ENCODE results near the gene SYNCRIP. TPM values are rescaled to one million over a fixed set of nuclear protein-coding genes. Genes with fewer than 3 reads are reported as not detected.

SYNCRIP gene
- total and polyA plus RNA-seq, 2 of the 13 experiments (the other 11 are each of a cell fraction or from before 2014, with no cell fraction given) = 8.1 to 112 TPM

GRCh38 chr6:85643537-85644278 is 1.0 kb upstream of the SYNCRIP start (continued):
- peak; percentile 94 for TF ChIP-seq NKX3-1 (CRISPR knock-in tag; IDR thresholded peaks at IDR 0.05)
- 0 out of 2 replicates have a peak, but pooled peaks have one; percentile 32 for TF ChIP-seq CBX5 (CRISPR knock-in tag; IDR thresholded peaks at IDR 0.05; ENCODE audit: borderline replicate concordance)
- TF ChIP-seq FOXP1 (IDR thresholded peaks at IDR 0.05) = no peak
- 0 out of 2 replicates have a peak, but pooled peaks have one; percentile 13 for TF ChIP-seq FOXP1 (CRISPR knock-in tag; IDR thresholded peaks at IDR 0.05)
- TF ChIP-seq ZNF264 (CRISPR knock-in tag; IDR thresholded peaks at IDR 0.05) = peak; percentile 65; the same call in 1 of the 2 replicates
- TF ChIP-seq SRSF4 (IDR thresholded peaks at IDR 0.05; ENCODE audit: low read depth, low read length, poor library complexity, severe bottlenecking) = no peak
- TF ChIP-seq, protein P1, sequence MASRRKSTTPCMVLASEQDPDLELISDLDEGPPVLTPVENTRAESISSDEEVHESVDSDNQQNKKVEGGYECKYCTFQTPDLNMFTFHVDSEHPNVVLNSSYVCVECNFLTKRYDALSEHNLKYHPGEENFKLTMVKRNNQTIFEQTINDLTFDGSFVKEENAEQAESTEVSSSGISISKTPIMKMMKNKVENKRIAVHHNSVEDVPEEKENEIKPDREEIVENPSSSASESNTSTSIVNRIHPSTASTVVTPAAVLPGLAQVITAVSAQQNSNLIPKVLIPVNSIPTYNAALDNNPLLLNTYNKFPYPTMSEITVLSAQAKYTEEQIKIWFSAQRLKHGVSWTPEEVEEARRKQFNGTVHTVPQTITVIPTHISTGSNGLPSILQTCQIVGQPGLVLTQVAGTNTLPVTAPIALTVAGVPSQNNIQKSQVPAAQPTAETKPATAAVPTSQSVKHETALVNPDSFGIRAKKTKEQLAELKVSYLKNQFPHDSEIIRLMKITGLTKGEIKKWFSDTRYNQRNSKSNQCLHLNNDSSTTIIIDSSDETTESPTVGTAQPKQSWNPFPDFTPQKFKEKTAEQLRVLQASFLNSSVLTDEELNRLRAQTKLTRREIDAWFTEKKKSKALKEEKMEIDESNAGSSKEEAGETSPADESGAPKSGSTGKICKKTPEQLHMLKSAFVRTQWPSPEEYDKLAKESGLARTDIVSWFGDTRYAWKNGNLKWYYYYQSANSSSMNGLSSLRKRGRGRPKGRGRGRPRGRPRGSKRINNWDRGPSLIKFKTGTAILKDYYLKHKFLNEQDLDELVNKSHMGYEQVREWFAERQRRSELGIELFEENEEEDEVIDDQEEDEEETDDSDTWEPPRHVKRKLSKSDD (CRISPR knock-in tag; IDR thresholded peaks at IDR 0.05; ENCODE audit: low read depth) = peak; percentile 73
- TF ChIP-seq, protein P2, sequence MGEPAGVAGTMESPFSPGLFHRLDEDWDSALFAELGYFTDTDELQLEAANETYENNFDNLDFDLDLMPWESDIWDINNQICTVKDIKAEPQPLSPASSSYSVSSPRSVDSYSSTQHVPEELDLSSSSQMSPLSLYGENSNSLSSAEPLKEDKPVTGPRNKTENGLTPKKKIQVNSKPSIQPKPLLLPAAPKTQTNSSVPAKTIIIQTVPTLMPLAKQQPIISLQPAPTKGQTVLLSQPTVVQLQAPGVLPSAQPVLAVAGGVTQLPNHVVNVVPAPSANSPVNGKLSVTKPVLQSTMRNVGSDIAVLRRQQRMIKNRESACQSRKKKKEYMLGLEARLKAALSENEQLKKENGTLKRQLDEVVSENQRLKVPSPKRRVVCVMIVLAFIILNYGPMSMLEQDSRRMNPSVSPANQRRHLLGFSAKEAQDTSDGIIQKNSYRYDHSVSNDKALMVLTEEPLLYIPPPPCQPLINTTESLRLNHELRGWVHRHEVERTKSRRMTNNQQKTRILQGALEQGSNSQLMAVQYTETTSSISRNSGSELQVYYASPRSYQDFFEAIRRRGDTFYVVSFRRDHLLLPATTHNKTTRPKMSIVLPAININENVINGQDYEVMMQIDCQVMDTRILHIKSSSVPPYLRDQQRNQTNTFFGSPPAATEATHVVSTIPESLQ (CRISPR knock-in tag; conservative IDR thresholded peaks at IDR 0.05) = peak; percentile 82
- TF ChIP-seq PLRG1 (conservative IDR thresholded peaks at IDR 0.05) = no peak
- peak; percentile 88 for TF ChIP-seq POLR2G (IDR thresholded peaks at IDR 0.05; ENCODE audit: low read depth, low read length)
- TF ChIP-seq ESRRA (CRISPR knock-in tag; IDR thresholded peaks at IDR 0.05; ENCODE audit: low read depth) = peak; percentile 63; the same call in 1 of the 2 replicates
- peak; percentile 66 for TF ChIP-seq ZNF18 (CRISPR knock-in tag; IDR thresholded peaks at IDR 0.05; ENCODE audit: insufficient replicate concordance)
- TF ChIP-seq KLF13 (CRISPR knock-in tag; IDR thresholded peaks at IDR 0.05) = no peak
- TF ChIP-seq ZSCAN25 (CRISPR knock-in tag; IDR thresholded peaks at IDR 0.05) = peak; percentile 93
- TF ChIP-seq ZNF660 (CRISPR knock-in tag; IDR thresholded peaks at IDR 0.05; ENCODE audit: borderline replicate concordance, low read depth) = no peak

Data from HepG2 (cell line).